Muscle layer of colon (tissue), 2 donors: Measurements from ENCODE around the gene MACROD2.
"Not testable (repeated sequence)": the region's sequence is repeated elsewhere in the genome, so short reads cannot be mapped to it uniquely, and the experiment has no call there.

Source experiments
- H3K27ac ChIP-seq: one replicate; pipeline ENCODE4 v1.7.0; 2013; ENCODE audit warnings: low read depth, mild to moderate bottlenecking, low read length, moderate library complexity
- H3K27me3 ChIP-seq, 2 donors: one replicate each; pipeline ENCODE4 v1.7.0; 2013; ENCODE audit warnings: low read length in 2 of 2, mild to moderate bottlenecking in 2 of 2; ENCODE audit not compliant: insufficient read depth in 2 of 2, control insufficient read depth in 1 of 2
- H3K36me3 ChIP-seq: one replicate; pipeline ENCODE4 v1.7.0; 2013; ENCODE audit warnings: mild to moderate bottlenecking, low read length; ENCODE audit not compliant: insufficient read depth
- H3K4me1 ChIP-seq: one replicate; pipeline ENCODE4 v1.7.0; 2013; ENCODE audit warnings: mild to moderate bottlenecking, low read length; ENCODE audit not compliant: insufficient read depth
- H3K4me3 ChIP-seq, 2 donors: one replicate each; pipeline ENCODE4 v1.7.0; 2013; ENCODE audit warnings: low read length in 2 of 2, low read depth in 1 of 2, mild to moderate bottlenecking in 1 of 2, moderate library complexity in 1 of 2
- H3K9ac ChIP-seq: one replicate; pipeline ENCODE4 v1.7.0; 2013; ENCODE audit warnings: low read length
- H3K9me3 ChIP-seq: one replicate; pipeline ENCODE4 v1.7.0; 2013; ENCODE audit warnings: mild to moderate bottlenecking, low read length
- donor health status: abdominal sarcoma.
- donor health status: Adenocarcinoma of cecum.

Gene MACROD2

GRCh38 chr20:16005021-16005914 lies 2010.0 kb downstream of the MACROD2 start:
- no peaks in the 10 kb centered on the region for H3K4me1 ChIP-seq
- no peaks in the 10 kb centered on the region for H3K27me3 ChIP-seq
- no peak overlapping the region for H3K4me3 ChIP-seq
- no peak overlapping the region for H3K9ac ChIP-seq
- no peaks in the 10 kb centered on the region for H3K9me3 ChIP-seq
- no peak overlapping the region for H3K27ac ChIP-seq
- H3K36me3 ChIP-seq, result no peaks in the 10 kb centered on the region

GRCh38 chr20:16005915-16006493 lies 2010.7 kb downstream of the MACROD2 start:
- Histone ChIP-seq H3K36me3 (no peaks in the 10 kb centered on the region), H3K27ac (no peak overlapping the region), H3K9ac (no peak overlapping the region), H3K9me3 (no peaks in the 10 kb centered on the region), H3K27me3 (no peaks in the 10 kb centered on the region), H3K4me1 (no peaks in the 10 kb centered on the region), H3K4me3 (no peak overlapping the region)

DNA sequence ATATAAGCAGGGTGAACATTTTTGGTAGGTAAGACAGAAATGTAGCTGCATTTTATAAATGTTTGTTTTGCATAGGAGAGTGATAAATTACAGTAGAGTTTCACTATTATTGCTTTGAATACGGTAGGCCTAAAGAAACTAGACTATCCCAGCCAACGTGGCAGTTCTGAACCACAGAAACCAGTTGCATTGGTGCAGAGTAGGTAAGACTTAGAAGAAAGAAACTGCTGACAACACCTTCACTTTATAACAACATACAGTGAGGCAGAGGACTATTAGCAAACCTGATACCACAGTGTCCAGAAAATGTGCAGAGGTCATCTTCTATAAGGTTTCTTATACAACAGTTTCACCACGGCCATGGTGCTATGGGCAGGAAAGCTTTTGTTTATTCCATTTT lies 2011.8 kb downstream of the MACROD2 start:
- H3K36me3 ChIP-seq, result no peaks in the 10 kb centered on the region
- no peaks in the 10 kb centered on the region for H3K27me3 ChIP-seq
- no peak overlapping the region for H3K4me3 ChIP-seq
- H3K4me1 ChIP-seq, result no peaks in the 10 kb centered on the region
- no peak overlapping the region for H3K9ac ChIP-seq
- no peak overlapping the region for H3K27ac ChIP-seq
- H3K9me3 ChIP-seq, result no peaks in the 10 kb centered on the region

DNA sequence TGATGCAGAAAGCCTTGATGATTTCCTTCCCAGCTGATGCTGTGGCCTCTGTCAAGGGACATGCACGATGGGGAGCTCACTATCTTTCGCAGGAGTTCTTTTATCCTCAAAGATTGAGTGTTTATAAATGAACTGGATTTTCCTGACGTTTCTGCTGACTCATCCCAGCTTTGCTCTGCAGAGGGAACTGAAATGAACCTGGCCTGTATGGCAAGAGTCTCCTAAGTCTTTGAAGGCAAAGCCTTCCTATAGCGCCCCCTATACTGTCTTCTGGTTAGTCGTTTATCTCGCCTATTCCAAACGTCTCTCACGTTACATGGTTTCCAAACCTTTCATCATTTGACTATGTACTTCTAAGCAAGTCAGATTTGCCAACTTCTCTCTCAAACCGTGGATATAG lies 2012.6 kb downstream of the MACROD2 start:
- Histone ChIP-seq H3K27me3 (no peaks in the 10 kb centered on the region), H3K9me3 (no peaks in the 10 kb centered on the region), H3K4me1 (no peaks in the 10 kb centered on the region), H3K27ac (no peak overlapping the region), H3K4me3 (no peak overlapping the region), H3K9ac (no peak overlapping the region), H3K36me3 (no peaks in the 10 kb centered on the region)

DNA sequence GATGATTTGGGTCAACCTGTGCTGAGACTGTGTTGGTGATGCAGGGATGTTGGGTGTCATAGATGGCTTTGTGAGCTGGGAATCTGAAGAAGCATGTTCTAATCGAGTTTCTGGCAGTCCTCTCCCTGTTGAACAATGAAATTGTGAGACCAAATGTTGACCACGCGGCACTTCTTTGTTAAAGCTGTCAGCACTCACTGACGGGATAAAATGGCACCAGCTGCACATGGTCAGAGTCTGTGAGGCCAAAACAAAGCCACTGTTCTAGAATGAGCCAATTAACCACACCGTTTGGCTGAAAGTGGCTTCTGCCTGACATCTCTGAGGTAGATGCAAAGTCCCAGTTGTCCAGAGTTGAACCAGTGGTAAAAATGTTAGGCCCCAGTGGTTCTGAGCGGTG lies 2015.7 kb downstream of the MACROD2 start:
- no peak overlapping the region for H3K9ac ChIP-seq
- H3K27me3 ChIP-seq, result no peaks in the 10 kb centered on the region
- H3K9me3 ChIP-seq, result no peaks in the 10 kb centered on the region
- no peaks in the 10 kb centered on the region for H3K4me1 ChIP-seq
- no peaks in the 10 kb centered on the region for H3K36me3 ChIP-seq
- no peak overlapping the region for H3K4me3 ChIP-seq
- H3K27ac ChIP-seq, result no peak overlapping the region

GRCh38 chr20:16011519-16011918 lies 2016.2 kb downstream of the MACROD2 start:
- Histone ChIP-seq H3K4me1 (no peaks in the 10 kb centered on the region), H3K27ac (no peak overlapping the region), H3K27me3 (no peaks in the 10 kb centered on the region), H3K9ac (no peak overlapping the region), H3K4me3 (no peak overlapping the region), H3K9me3 (no peaks in the 10 kb centered on the region), H3K36me3 (no peaks in the 10 kb centered on the region)

GRCh38 chr20:16012934-16013333 lies 2017.6 kb downstream of the MACROD2 start:
- H3K9me3 ChIP-seq, H3K27ac ChIP-seq, H3K27me3 ChIP-seq, H3K36me3 ChIP-seq, H3K9ac ChIP-seq, H3K4me3 ChIP-seq, H3K4me1 ChIP-seq: not testable (repeated sequence)

DNA sequence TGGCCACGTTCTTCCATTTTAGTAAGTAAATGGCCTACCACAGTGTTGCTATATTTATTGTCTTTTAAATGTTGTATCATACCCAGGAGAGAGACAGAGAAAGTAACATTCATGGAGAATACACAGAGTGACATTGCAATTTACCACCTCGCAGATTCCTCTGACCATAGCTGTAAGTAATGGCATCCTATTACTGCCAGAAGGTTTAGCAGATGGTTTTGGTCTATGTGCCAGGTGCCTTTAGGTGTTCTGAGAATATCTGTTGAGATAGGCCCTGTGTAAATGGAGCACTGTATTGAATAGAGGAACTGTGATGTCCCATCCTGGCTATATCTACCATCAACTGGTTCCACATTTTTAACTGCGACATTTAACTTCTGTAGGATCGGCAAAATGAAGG lies 2018.3 kb downstream of the MACROD2 start:
- no peaks in the 10 kb centered on the region for H3K36me3 ChIP-seq
- H3K9me3 ChIP-seq, result no peaks in the 10 kb centered on the region
- no peak overlapping the region for H3K9ac ChIP-seq
- H3K4me3 ChIP-seq, result no peak overlapping the region
- H3K27me3 ChIP-seq, result no peaks in the 10 kb centered on the region
- no peaks in the 10 kb centered on the region for H3K4me1 ChIP-seq
- no peak overlapping the region for H3K27ac ChIP-seq

DNA sequence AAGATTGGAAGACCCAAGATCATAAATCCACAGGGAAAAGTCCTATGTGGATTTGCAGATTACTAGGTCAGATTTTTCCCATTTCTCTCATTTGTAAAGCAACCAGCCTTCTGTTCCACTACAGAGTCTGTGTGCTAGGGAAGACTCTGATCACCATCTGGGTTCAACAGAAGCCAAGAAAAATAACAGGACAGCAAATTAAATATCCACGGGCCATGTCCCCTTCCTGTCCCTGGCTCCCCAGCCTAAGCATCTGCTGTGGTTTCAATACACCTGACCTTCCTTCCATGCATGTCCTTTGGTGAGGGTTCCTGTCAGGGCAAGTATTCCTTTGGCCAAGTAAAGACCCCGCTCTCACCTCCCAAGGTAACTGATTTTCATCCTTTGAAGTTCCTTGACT lies 2019.1 kb downstream of the MACROD2 start:
- Histone ChIP-seq H3K27me3 (no peaks in the 10 kb centered on the region), H3K27ac (no peak overlapping the region), H3K4me3 (no peak overlapping the region), H3K36me3 (no peaks in the 10 kb centered on the region), H3K9me3 (no peaks in the 10 kb centered on the region), H3K9ac (no peak overlapping the region), H3K4me1 (no peaks in the 10 kb centered on the region)

GRCh38 chr20:16017656-16018055 lies 2022.3 kb downstream of the MACROD2 start:
- Histone ChIP-seq H3K36me3 (no peaks in the 10 kb centered on the region), H3K27ac (no peak overlapping the region), H3K9ac (no peak overlapping the region), H3K9me3 (no peaks in the 10 kb centered on the region), H3K27me3 (no peaks in the 10 kb centered on the region), H3K4me3 (no peak overlapping the region), H3K4me1 (no peaks in the 10 kb centered on the region)

GRCh38 chr20:16018881-16019280 lies 2023.6 kb downstream of the MACROD2 start:
- H3K27me3 ChIP-seq, result no peaks in the 10 kb centered on the region
- no peak overlapping the region for H3K27ac ChIP-seq
- no peak overlapping the region for H3K4me3 ChIP-seq
- no peaks in the 10 kb centered on the region for H3K4me1 ChIP-seq
- H3K9me3 ChIP-seq, result no peaks in the 10 kb centered on the region
- H3K9ac ChIP-seq, result no peak overlapping the region
- H3K36me3 ChIP-seq, result no peaks in the 10 kb centered on the region

DNA sequence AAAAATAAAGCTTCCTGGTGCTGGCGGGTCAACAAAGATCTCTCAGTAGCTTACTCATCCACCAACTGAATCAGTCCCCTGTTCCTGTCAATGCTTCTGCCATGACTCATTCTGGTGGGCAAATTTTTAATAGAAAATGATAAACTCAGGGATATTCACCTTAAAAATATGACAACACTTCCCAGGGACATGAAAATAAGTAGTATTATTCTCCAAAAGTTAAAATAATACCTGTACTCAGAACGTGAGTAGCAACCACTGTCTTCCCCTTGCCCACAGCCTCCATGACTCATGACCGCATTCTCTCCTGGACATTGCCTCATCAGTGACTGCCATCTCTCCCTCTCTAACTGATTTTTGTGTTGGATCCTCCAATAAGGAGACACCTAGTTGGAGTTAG lies 2025.7 kb downstream of the MACROD2 start:
- Histone ChIP-seq H3K27me3 (no peaks in the 10 kb centered on the region), H3K4me1 (no peaks in the 10 kb centered on the region), H3K9ac (no peak overlapping the region), H3K36me3 (no peaks in the 10 kb centered on the region), H3K4me3 (no peak overlapping the region), H3K9me3 (no peaks in the 10 kb centered on the region), H3K27ac (no peak overlapping the region)
